Ishikawa (cell line): ENCODE measurements around the gene DDX54.
A peak's percentile ranks its signal among the peaks of the same experiment; 100 is the strongest.

Experiments
- CEBPB ChIP-seq: IDR thresholded peaks from 2 replicates; pipeline ENCODE4 v1.6.1; 2012
- CREB1 ChIP-seq: IDR thresholded peaks from 2 replicates; pipeline ENCODE4 v1.6.1; 2012; ENCODE audit warnings: low read depth
- EGR1 ChIP-seq: IDR thresholded peaks from 2 replicates; pipeline ENCODE4 v1.6.1; 2012
- EP300 ChIP-seq: IDR thresholded peaks from 2 replicates; pipeline ENCODE4 v1.6.1; 2012; ENCODE audit warnings: borderline replicate concordance
- FOXM1 ChIP-seq: IDR thresholded peaks from 2 replicates; pipeline ENCODE4 v1.6.1; 2012; ENCODE audit warnings: low read depth, borderline replicate concordance
- MAX ChIP-seq: IDR thresholded peaks from 2 replicates; pipeline ENCODE4 v1.6.1; 2012
- NFIC ChIP-seq: IDR thresholded peaks from 2 replicates; pipeline ENCODE4 v1.6.1; 2012
- RAD21 ChIP-seq: IDR thresholded peaks from 2 replicates; pipeline ENCODE4 v1.6.1; 2012; ENCODE audit warnings: low read depth
- REST ChIP-seq: IDR thresholded peaks from 2 replicates; pipeline ENCODE4 v1.6.1; 2012; ENCODE audit warnings: low read depth, mild to moderate bottlenecking
- TAF1 ChIP-seq: IDR thresholded peaks from 2 replicates; pipeline ENCODE4 v1.6.1; 2012; ENCODE audit warnings: low read depth, mild to moderate bottlenecking
- TCF12 ChIP-seq: IDR thresholded peaks from 2 replicates; pipeline ENCODE4 v1.6.1; 2012; ENCODE audit warnings: low read depth
- TEAD4 ChIP-seq: IDR thresholded peaks from 2 replicates; pipeline ENCODE4 v1.6.1; 2012
- USF1 ChIP-seq: IDR thresholded peaks from 2 replicates; pipeline ENCODE4 v1.6.1; 2012
- YY1 ChIP-seq: IDR thresholded peaks from 2 replicates; pipeline ENCODE4 v1.6.1; 2012; ENCODE audit warnings: low read depth
- ZBTB7A ChIP-seq: IDR thresholded peaks from 2 replicates; pipeline ENCODE4 v1.6.1; 2012; ENCODE audit warnings: low read depth

Gene DDX54

GRCh38 chr12:113185180-113186032, at the start of gene DDX54, which contains the start of gene RITA1:
DDX54 (minus strand) TSS chr12:113185478; CDS start chr12:113185451, 27 bp downstream.
RITA1 (plus strand) TSS chr12:113185721; CDS start chr12:113186747, 1,026 bp downstream.
- TF ChIP-seq CREB1 (no peak; the same call in 1 of the 2 replicates), EP300 (0 out of 2 replicates have a peak, but pooled peaks have one; percentile 29), TCF12 (no peak), REST (no peak), YY1 (peak; percentile 92), EGR1 (peak; percentile 30; the same call in 1 of the 2 replicates), TAF1 (peak; percentile 99), USF1 (peak; percentile 99), CEBPB (no peak), RAD21 (0 out of 2 replicates have a peak, but pooled peaks have one; percentile 2), FOXM1 (no peak), ZBTB7A (peak; percentile 53; the same call in 1 of the 2 replicates), TEAD4 (0 out of 2 replicates have a peak, but pooled peaks have one; percentile 10), MAX (peak; percentile 85), NFIC (peak; percentile 50)

- no peak for TF ChIP-seq FOXM1
- no peak for TF ChIP-seq RAD21
- TF ChIP-seq TEAD4, result no peak
- TF ChIP-seq TCF12, result no peak
- no peak for TF ChIP-seq REST
- no peak for TF ChIP-seq TAF1
- TF ChIP-seq MAX, result no peak
- no peak for TF ChIP-seq EGR1
- no peak for TF ChIP-seq ZBTB7A
- TF ChIP-seq USF1, result no peak
- TF ChIP-seq YY1, result no peak
- TF ChIP-seq CEBPB, result no peak
- no peak for TF ChIP-seq EP300
- no peak for TF ChIP-seq CREB1
- TF ChIP-seq NFIC, result no peak
These were observed 49.2 kb upstream of the DDX54 start for GRCh38 chr12:113234483-113234882.

- no peak for TF ChIP-seq USF1
- TF ChIP-seq REST, result no peak
- TF ChIP-seq FOXM1, result no peak
- TF ChIP-seq MAX, result no peak
- TF ChIP-seq YY1, result no peak
- TF ChIP-seq EP300, result no peak
- no peak for TF ChIP-seq EGR1
- no peak for TF ChIP-seq CREB1
- no peak for TF ChIP-seq RAD21
- no peak for TF ChIP-seq TCF12
- no peak for TF ChIP-seq NFIC
- TF ChIP-seq CEBPB, result no peak
- TF ChIP-seq ZBTB7A, result no peak
- TF ChIP-seq TEAD4, result no peak
- TF ChIP-seq TAF1, result no peak
These were observed 48.7 kb upstream of the DDX54 start for GRCh38 chr12:113233967-113234366.
